ENCODE data around the gene RAB20. TPM values are rescaled to one million over a fixed set of nuclear protein-coding genes. Genes with fewer than 3 reads are reported as not detected.
A peak's percentile ranks its signal among the peaks of the same experiment; 100 is the strongest.

The RAB20 gene
- total RNA-seq, 8 experiments from 2014 or later = 0.58 to 11.8 (median 2.6) TPM

- WGBS, 10 experiments = 0 to 100% (median 68%) methylated on average over 1 to 4 of the region's 7 CpGs; no CpG with 5 or more reads in 3 of the 10 experiments
- Histone ChIP-seq H3K4me1 (replicated peaks in 1 of 2) (peaks cover 0 to 8% of the 10 kb centered on the region in 2 donors), H3K27ac (no peak overlapping the region), H3K4me3 (no peak overlapping the region)
- in situ Hi-C loops (cut with MboI; ENCODE audit: low pct_unique_long_range_greater_than_20kb in 2 of 9, low sequenced_read_pairs in 9 of 9, unreplicated experiment in 9 of 9) = no loop called here
- ATAC-seq (replicated peaks in 6 of 8) = no peak
These were observed 30.4 kb downstream of the RAB20 start for GRCh38 chr13:110531100-110531499.

- 51 to 90% (median 81%) methylated on average over 2 to 8 of the region's 23 CpGs; no CpG with 5 or more reads in 3 of the 10 experiments for WGBS, 10 experiments
- in situ Hi-C loops (cut with MboI; ENCODE audit: low pct_unique_long_range_greater_than_20kb in 2 of 9, low sequenced_read_pairs in 9 of 9, unreplicated experiment in 9 of 9) = no loop called here
- no peak overlapping the region for H3K27ac ChIP-seq
- H3K4me1 ChIP-seq (replicated peaks in 1 of 2) = peaks cover 0 to 8% of the 10 kb centered on the region in 2 donors
- no peak overlapping the region for H3K4me3 ChIP-seq
- ATAC-seq (replicated peaks in 6 of 8) = no peak
These were observed 31.8 kb downstream of the RAB20 start for GRCh38 chr13:110529522-110530311.

GRCh38 chr13:110528911-110529310 lies 32.6 kb downstream of the RAB20 start:
- peaks cover 0 to 4% of the 10 kb centered on the region in 2 donors for H3K4me1 ChIP-seq (replicated peaks in 1 of 2)
- WGBS, 10 experiments = 21 to 100% (median 60%) methylated on average over 2 to 6 of the region's 6 CpGs; no CpG with 5 or more reads in 2 of the 10 experiments
- ATAC-seq (replicated peaks in 6 of 8) = no peak
- H3K27ac ChIP-seq = no peak overlapping the region
- in situ Hi-C loops (cut with MboI; ENCODE audit: low pct_unique_long_range_greater_than_20kb in 2 of 9, low sequenced_read_pairs in 9 of 9, unreplicated experiment in 9 of 9) = no loop called here
- no peak overlapping the region for H3K4me3 ChIP-seq

GRCh38 chr13:110528371-110528770 lies 33.2 kb downstream of the RAB20 start:
- Histone ChIP-seq H3K4me3 (no peak overlapping the region), H3K4me1 (replicated peaks in 1 of 2) (peaks cover 0 to 4% of the 10 kb centered on the region in 2 donors), H3K27ac (no peak overlapping the region)
- 32 to 100% (median 85%) methylated on average over 1 to 5 of the region's 5 CpGs for WGBS, 10 experiments
- in situ Hi-C loops (cut with MboI; ENCODE audit: low pct_unique_long_range_greater_than_20kb in 2 of 9, low sequenced_read_pairs in 9 of 9, unreplicated experiment in 9 of 9) = no loop called here
- no peak for ATAC-seq (replicated peaks in 6 of 8)

GRCh38 chr13:110525328-110526319 lies 35.9 kb downstream of the RAB20 start:
- H3K27ac ChIP-seq = no peak overlapping the region
- 40 to 90% (median 67%) methylated on average over 1 to 4 of the region's 25 CpGs; no CpG with 5 or more reads in 3 of the 10 experiments for WGBS, 10 experiments
- in situ Hi-C loops (cut with MboI; ENCODE audit: low pct_unique_long_range_greater_than_20kb in 2 of 9, low sequenced_read_pairs in 9 of 9, unreplicated experiment in 9 of 9) = no loop called here
- H3K4me1 ChIP-seq (replicated peaks in 1 of 2) = peaks cover 0 to 4% of the 10 kb centered on the region in 2 donors
- no peak for ATAC-seq (replicated peaks in 6 of 8)
- no peak overlapping the region for H3K4me3 ChIP-seq

- no peak overlapping the region for H3K27ac ChIP-seq
- ATAC-seq (replicated peaks in 6 of 8) = no peak
- no peak overlapping the region for H3K4me3 ChIP-seq
- WGBS, 10 experiments = 44 to 100% (median 89%) methylated on average over 1 to 10 of the region's 21 CpGs; no CpG with 5 or more reads in 4 of the 10 experiments
- H3K4me1 ChIP-seq (replicated peaks in 1 of 2) = peaks cover 0 to 4% of the 10 kb centered on the region in 2 donors
- in situ Hi-C loops (cut with MboI; ENCODE audit: low pct_unique_long_range_greater_than_20kb in 2 of 9, low sequenced_read_pairs in 9 of 9, unreplicated experiment in 9 of 9) = no loop called here
These were observed 36.8 kb downstream of the RAB20 start for GRCh38 chr13:110524541-110525257.

- Histone ChIP-seq H3K27ac (no peak overlapping the region), H3K4me3 (no peak overlapping the region), H3K4me1 (replicated peaks in 1 of 2) (no peaks in the 10 kb centered on the region)
- WGBS, 10 experiments = 20 to 100% (median 93%) methylated on average over 1 to 9 of the region's 17 CpGs; no CpG with 5 or more reads in 3 of the 10 experiments
- no peak for ATAC-seq (replicated peaks in 6 of 8)
- in situ Hi-C loops (cut with MboI; ENCODE audit: low pct_unique_long_range_greater_than_20kb in 2 of 9, low sequenced_read_pairs in 9 of 9, unreplicated experiment in 9 of 9) = no loop called here
These were observed 37.5 kb downstream of the RAB20 start for GRCh38 chr13:110523838-110524540.

GRCh38 chr13:110523180-110523579 lies 38.3 kb downstream of the RAB20 start:
- ATAC-seq (replicated peaks in 6 of 8) = no peak
- in situ Hi-C loops (cut with MboI; ENCODE audit: low pct_unique_long_range_greater_than_20kb in 2 of 9, low sequenced_read_pairs in 9 of 9, unreplicated experiment in 9 of 9) = no loop called here
- H3K4me3 ChIP-seq = no peak overlapping the region
- H3K4me1 ChIP-seq (replicated peaks in 1 of 2) = no peaks in the 10 kb centered on the region
- WGBS, 10 experiments = 0 to 100% (median 80%) methylated on average over 1 to 5 of the region's 9 CpGs; no CpG with 5 or more reads in 2 of the 10 experiments
- no peak overlapping the region for H3K27ac ChIP-seq

- no peak for ATAC-seq (replicated peaks in 6 of 8)
- WGBS, 10 experiments = 80 to 100% (median 92%) methylated on average over 1 to 4 of the region's 5 CpGs; no CpG with 5 or more reads in 3 of the 10 experiments
- in situ Hi-C loops (cut with MboI; ENCODE audit: low pct_unique_long_range_greater_than_20kb in 2 of 9, low sequenced_read_pairs in 9 of 9, unreplicated experiment in 9 of 9) = no loop called here
- Histone ChIP-seq H3K4me1 (replicated peaks in 1 of 2) (no peaks in the 10 kb centered on the region), H3K27ac (no peak overlapping the region), H3K4me3 (no peak overlapping the region)
These were observed 38.8 kb downstream of the RAB20 start for GRCh38 chr13:110522721-110523120.

GRCh38 chr13:110521946-110522345 lies 39.6 kb downstream of the RAB20 start:
- no peaks in the 10 kb centered on the region for H3K4me1 ChIP-seq (replicated peaks in 1 of 2)
- in situ Hi-C loops (cut with MboI; ENCODE audit: low pct_unique_long_range_greater_than_20kb in 2 of 9, low sequenced_read_pairs in 9 of 9, unreplicated experiment in 9 of 9) = no loop called here
- no peak for ATAC-seq (replicated peaks in 6 of 8)
- 69 to 100% (median 100%) methylated on average over 1 to 4 of the region's 7 CpGs; no CpG with 5 or more reads in 4 of the 10 experiments for WGBS, 10 experiments
- no peak overlapping the region for H3K27ac ChIP-seq
- H3K4me3 ChIP-seq = no peak overlapping the region

- in situ Hi-C loops (cut with MboI; ENCODE audit: low pct_unique_long_range_greater_than_20kb in 2 of 9, low sequenced_read_pairs in 9 of 9, unreplicated experiment in 9 of 9) = no loop called here
- Histone ChIP-seq H3K4me3 (no peak overlapping the region), H3K4me1 (replicated peaks in 1 of 2) (no peaks in the 10 kb centered on the region), H3K27ac (no peak overlapping the region)
- 21 to 93% (median 58%) methylated on average over 2 to 9 of the region's 10 CpGs; no CpG with 5 or more reads in 3 of the 10 experiments for WGBS, 10 experiments
- ATAC-seq (replicated peaks in 6 of 8) = peak in 2 of 8 experiments; percentile 20 to 28
These were observed 40.2 kb downstream of the RAB20 start for GRCh38 chr13:110521296-110521680.

Data from motor neuron (in vitro differentiated cells).